Lower leg skin (tissue), 4 donors: ENCODE measurements around the gene RHOH. TPM values are rescaled to one million over a fixed set of nuclear protein-coding genes. Genes with fewer than 3 reads are reported as not detected.
"Not testable (repeated sequence)": the region's sequence is repeated elsewhere in the genome, so short reads cannot be mapped to it uniquely, and the experiment has no call there.

Experiments used
- DNase-seq, 2 donors: peaks; one replicate each; pipeline ENCODE4 v3.0.0-alpha.2; 2019; ENCODE audit warnings: low spot score in 2 of 2
- H3K4me3 ChIP-seq: fragments of 200-600 bp; sonication (generic); 2 replicates; pipeline ENCODE4 v1.5.1; 2017; ENCODE audit warnings: mild to moderate bottlenecking, low read depth; ENCODE audit not compliant: poor library complexity, severe bottlenecking
- POLR2A ChIP-seq, 2 donors: fragments of 450-650 bp; IDR thresholded peaks; one replicate each; pipeline ENCODE4 v1.6.1; 2016 to 2017; ENCODE audit warnings: antibody characterized with exemption in 2 of 2, mild to moderate bottlenecking in 1 of 2, moderate library complexity in 1 of 2
- WGBS, 2 donors: methylation state at CpG; one replicate each; pipeline ENCODE4 v1.1.5; 2018; 5-methylcytosine and 5-hydroxymethylcytosine counted together
- intact Hi-C: fragments of 100-400 bp; cut with DNase I; formaldehyde crosslinking; loops from one replicate; pipeline ENCODE4 v1.15.0; 2023; ENCODE audit warnings: low total_unique reads
- total RNA-seq, 4 donors: library from RNA; depleted of rRNA; stranded (reverse); fragments of >200 nt; gene quantifications; one replicate each; pipeline ENCODE4 v1.1.0, GENCODE V29; 2016
- TF ChIP-seq, protein P1 (sequence below), 3 donors: fragments of 450-650 bp; IDR thresholded peaks; one replicate each; pipeline ENCODE4 v1.5.1; 2016; ENCODE audit warnings: antibody characterized with exemption in 3 of 3, mild to moderate bottlenecking in 3 of 3, moderate library complexity in 2 of 3

Gene RHOH
- total RNA-seq, 4 donors from 2014 or later: 1.5 to 3.4 (median 2.2) TPM; not detected in 1

DNA sequence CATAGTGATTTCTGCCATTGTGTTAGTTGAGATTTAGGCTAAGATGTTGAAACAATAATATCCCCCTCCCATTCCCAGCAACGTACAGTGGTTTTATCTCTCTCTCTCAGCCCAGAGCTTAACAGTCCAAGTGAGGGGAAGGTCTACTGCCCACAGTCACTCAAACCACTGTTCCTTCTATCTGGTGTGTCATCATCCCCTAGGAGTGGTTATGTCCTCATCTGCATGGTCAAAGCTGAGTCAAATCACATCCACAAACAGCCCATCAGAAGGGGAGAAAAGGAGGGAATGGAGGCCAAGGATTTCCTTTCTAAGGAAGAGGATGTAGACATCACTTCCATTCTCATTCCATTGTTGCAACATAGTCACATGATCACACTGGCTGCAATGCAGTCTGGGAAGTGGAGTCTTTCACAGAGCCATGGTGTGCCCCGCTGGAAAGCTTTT, 95.5 kb downstream of the RHOH start:
- intact Hi-C loops: no loop called here
- 66 to 89% methylated on average over 2 of the region's 2 CpGs for WGBS, 2 donors
- DNase-seq: peak in 1 of 2 donors; percentile 29
- no peak for TF ChIP-seq POLR2A (IDR thresholded peaks at IDR 0.05)
- TF ChIP-seq, protein P1, sequence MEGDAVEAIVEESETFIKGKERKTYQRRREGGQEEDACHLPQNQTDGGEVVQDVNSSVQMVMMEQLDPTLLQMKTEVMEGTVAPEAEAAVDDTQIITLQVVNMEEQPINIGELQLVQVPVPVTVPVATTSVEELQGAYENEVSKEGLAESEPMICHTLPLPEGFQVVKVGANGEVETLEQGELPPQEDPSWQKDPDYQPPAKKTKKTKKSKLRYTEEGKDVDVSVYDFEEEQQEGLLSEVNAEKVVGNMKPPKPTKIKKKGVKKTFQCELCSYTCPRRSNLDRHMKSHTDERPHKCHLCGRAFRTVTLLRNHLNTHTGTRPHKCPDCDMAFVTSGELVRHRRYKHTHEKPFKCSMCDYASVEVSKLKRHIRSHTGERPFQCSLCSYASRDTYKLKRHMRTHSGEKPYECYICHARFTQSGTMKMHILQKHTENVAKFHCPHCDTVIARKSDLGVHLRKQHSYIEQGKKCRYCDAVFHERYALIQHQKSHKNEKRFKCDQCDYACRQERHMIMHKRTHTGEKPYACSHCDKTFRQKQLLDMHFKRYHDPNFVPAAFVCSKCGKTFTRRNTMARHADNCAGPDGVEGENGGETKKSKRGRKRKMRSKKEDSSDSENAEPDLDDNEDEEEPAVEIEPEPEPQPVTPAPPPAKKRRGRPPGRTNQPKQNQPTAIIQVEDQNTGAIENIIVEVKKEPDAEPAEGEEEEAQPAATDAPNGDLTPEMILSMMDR (IDR thresholded peaks at IDR 0.05): no peak
- no peak overlapping the region for H3K4me3 ChIP-seq

DNA sequence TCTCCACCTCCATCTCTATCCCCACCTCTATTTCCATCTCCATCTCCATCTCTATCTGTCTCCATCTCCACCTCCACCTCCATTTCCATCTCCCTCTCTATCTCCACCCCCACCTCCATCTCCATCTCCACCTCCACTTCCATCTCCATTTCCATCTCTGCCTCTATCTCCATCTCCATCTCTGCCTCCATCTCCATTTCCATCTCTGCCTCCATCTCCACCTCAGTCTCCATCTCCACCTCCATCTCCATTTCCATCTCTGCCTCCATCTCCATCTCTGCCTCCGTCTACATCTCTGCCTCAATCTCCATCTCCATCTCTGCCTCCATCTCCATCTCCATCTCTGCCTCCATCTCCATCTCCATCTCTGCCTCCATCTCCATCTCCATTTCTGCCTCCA, 97.5 kb downstream of the RHOH start:
- intact Hi-C loops: no loop called here
- H3K4me3 ChIP-seq: no peak overlapping the region
- TF ChIP-seq POLR2A (IDR thresholded peaks at IDR 0.05): no peak
- TF ChIP-seq, protein P1 (IDR thresholded peaks at IDR 0.05): no peak
- 87 to 91% methylated on average over 1 of the region's 1 CpG for WGBS, 2 donors
- peak in 1 of 2 donors; percentile 1 for DNase-seq

DNA sequence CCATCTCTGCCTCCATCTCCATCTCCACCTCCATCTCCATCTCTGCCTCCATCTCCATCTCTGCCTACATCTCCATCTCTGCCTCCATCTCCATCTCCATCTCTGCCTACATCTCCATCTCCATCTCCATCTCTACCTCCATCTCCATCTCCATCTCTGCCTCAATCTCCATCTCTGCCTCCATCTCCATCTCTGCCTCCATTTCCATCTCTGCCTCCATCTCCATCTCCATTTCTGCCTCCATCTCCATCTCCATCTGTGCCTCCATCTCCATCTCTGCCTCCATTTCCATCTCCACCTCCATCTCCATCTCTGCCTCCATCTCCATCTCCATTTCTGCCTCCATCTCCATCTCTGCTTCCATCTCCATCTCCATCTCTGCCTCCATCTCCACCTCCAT, 98.2 kb downstream of the RHOH start:
- H3K4me3 ChIP-seq, intact Hi-C loops: not testable (repeated sequence)
- peak in 1 of 2 donors; percentile 14 for DNase-seq

DNA sequence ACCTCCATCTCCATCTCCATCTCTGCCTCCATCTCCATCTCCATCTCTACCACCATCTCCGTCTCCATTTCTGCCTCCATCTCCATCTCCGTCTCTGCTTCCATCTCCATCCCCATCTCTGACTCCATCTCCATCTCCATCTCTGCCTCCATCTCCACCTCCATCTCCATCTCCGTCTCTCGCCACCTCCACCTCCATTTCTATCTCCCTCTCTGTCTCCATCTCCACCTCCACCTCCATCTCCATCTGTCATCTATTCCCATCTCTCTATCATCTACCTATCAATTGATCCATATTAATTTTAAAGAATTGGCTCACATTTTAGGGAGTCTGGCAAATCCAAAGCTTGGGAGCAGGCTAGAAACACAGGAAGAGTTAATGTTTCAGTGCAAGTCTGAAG, 98.7 kb downstream of the RHOH start:
- 84 to 89% methylated on average over 4 of the region's 4 CpGs for WGBS, 2 donors
- H3K4me3 ChIP-seq: no peak overlapping the region
- TF ChIP-seq POLR2A (IDR thresholded peaks at IDR 0.05): no peak
- TF ChIP-seq, protein P1 (IDR thresholded peaks at IDR 0.05): no peak
- no peak for DNase-seq
- intact Hi-C loops: no loop called here

Other genes starting within 250 kb of the RHOH start
- gene PDS5A, start 219.1 kb upstream of the RHOH start, total RNA-seq: 10 to 100 TPM; 45.7 to 57.6 (median 53.5) TPM
- 10 to 100 TPM in 3 of 4 donors, 1 to 10 TPM in 1; 5.3 to 11.9 (median 11.1) TPM for gene N4BP2, start 140.2 kb upstream of the RHOH start, total RNA-seq
- gene CHRNA9, start 138.3 kb downstream of the RHOH start, total RNA-seq: 1 to 10 TPM in 2 of 4 donors, under 1 TPM in 2; 0.27 to 1.9 (median 1.3) TPM